Activated naive CD4-positive, alpha-beta T cell treated with anti-CD3 and anti-CD28 coated beads, Interleukin-2, amount 50 U/mL, for 16 hours (primary cell): ENCODE results near the gene NDUFB10.
A peak's percentile ranks its signal among the peaks of the same experiment; 100 is the strongest.
"Not testable (repeated sequence)": the region's sequence is repeated elsewhere in the genome, so short reads cannot be mapped to it uniquely, and the experiment has no call there.

Experiments
- DNase-seq: peaks from one replicate; pipeline ENCODE4 v3.0.0-alpha.2; 2020

Gene NDUFB10

GRCh38 chr16:1959269-1960039 is at the start of gene NDUFB10:
Gene NDUFB10, plus strand, starts transcription at chr16:1959538. Its CDS starts 87 bp downstream, at chr16:1959625.
- peak; percentile 93 for DNase-seq

DNA sequence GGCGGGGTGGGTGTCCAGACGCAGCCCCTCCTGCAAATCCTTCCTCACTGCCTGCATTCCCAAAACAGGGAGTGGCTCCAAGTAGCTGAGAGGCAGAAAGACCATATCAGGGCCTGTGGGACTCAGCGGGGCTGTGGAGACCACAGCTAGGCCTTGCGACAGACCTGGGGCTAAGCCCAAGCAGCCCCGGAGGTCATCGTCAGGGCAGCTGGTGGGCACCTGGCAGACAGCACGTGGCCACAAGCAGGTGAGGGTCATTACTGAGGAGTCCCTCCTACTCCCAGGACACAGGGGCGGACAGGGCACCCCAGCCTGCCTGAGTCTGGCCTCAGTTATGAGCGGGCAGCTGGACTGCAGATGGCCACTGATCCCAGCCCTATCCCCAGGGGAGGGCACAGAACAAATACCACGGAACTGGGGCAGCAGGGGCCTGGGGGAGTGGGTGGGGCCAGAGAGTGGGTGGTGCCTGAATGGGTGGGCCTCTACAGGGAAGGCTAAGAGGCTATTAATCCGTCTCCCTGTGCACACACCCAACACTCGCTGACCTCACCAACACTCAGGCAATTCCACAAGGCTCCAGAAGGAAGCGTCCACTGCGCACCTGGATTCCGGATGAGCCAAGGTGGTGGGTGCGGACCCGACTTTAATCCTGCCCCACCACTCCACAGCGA is 49.6 kb upstream of the NDUFB10 start:
- DNase-seq: no peak

GRCh38 chr16:1911467-1912214 is 47.7 kb upstream of the NDUFB10 start:
- no peak for DNase-seq

- DNase-seq: no peak
Measured at GRCh38 chr16:1912215-1912543, 47.2 kb upstream of the NDUFB10 start.

DNA sequence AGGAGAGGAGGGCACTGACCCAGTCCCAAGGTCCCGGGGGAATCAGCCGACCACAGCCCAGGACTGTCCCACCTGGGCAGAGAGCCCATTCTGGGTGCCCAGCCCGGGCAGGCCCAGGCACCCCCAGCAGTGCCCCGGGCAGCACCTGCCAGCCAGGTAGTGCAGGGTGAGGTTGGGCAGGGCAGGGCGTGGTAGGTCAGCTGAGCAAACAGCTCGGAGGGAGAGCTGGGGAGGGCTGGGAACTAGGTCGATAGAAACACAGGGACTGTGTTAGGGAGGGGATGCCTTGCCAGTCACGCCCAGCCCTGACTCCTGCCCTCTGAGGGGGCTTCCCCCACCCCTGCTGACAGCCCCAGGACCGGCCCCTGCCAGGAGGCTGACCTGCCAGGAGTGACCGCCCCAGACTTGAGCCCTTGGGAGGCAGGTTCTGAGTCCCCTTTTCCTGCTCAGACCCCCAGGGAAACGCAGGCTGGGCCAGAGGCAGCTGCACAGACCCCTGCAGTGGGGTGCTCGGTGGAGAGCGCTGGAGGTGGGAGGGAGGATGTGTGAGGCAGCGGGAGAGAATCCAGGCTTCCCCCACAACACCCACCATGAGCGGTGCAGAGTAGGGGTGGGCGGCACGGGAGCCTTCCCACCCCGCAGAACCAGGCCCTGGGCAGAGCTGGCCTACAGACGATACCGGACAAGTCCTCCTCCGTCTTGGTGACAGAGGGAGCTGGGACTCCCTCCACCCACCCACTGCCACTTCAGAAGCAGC is 45.8 kb upstream of the NDUFB10 start:
- no peak for DNase-seq

DNA sequence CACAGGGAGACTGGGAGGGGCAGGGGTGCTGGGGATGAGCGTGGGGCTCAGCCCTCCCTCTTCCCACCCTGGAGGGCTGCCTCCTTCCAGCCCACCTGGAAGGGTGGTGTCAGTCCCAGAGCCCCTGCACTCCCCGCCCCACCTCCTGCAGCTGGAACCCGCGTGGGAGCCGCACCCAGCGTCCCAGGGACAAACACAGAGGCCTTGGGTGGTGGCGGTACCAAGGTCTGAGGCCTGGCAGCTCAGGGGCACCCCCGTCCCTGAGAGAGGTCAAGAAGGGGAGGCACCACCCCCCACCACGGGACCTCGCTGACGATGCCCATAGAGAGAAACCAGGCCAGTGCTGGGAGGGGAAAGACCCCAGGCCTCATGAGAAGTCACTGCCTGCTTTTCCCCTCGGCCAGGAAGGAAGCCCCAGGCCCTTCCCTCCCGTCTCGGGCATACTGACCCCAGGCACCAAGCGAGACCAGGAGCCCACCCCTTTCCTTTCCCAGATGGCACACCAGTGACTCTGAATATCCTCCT is 45.2 kb upstream of the NDUFB10 start:
- DNase-seq: no peak

- no peak for DNase-seq
Measured at GRCh38 chr16:1914988-1915387, 44.4 kb upstream of the NDUFB10 start.

DNA sequence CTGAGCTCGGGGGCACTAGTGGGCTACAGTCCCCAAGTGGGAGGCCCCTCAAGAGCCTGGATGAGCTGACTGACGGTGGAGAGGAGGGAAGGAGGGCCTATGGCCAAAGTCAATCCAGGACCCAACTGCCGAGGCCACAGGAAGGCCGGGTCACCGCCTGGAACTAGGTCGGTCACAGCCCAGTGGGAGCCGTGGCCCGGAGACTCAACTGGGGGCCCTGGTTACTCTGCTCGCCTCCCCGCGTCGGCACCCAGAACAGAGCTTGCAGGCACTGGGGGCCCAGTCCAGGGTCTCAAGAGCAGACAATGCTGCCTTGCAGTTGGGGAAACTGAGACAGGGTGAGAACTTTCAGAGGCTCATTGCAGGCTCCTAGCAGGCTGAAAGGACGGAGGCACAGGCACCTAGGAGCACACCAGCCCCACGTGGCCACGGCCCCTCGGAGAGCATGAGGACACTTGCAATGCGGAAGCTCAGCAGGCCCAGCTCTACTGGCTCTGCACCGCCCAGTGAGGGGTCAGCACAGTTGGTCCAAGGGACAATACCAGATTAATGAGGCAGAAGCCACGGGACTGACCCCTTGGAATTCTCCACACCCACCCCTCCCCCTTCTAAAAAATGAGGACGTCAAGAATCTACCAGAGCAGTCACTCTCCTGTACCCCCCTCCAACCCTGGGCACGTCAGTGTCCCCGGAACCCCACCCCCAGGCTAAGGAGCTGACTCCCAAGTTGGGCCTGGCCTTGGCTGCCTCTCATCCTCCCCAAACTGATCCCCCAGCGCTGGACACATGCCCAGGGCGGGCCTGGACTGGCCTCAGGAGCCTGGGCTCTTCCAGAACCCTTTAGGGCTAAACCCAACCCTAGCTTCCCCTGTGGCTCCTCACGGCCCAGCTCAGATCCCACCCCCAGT is 43.4 kb upstream of the NDUFB10 start:
- DNase-seq: no peak

DNA sequence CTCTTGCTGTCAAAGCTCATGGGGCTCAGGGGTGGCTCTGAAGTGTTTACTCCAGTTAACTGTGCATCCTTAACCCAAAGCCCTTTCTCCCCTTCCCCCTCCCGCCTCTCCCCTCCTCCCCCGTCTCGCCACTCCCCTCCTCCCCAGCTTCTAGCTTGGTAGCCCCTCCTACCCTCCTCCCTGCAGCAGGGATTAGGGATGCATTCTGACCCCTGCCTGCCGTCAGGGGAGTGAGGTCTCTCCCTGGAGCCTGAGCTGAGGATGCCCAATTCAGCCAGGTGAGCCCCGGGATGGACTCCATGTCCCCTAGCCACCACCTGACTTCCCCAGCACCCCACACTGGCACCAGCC is 42.7 kb upstream of the NDUFB10 start:
- DNase-seq: no peak

- no peak for DNase-seq
Measured at GRCh38 chr16:1917056-1917664, 42.2 kb upstream of the NDUFB10 start.

GRCh38 chr16:1917665-1918350 is 41.5 kb upstream of the NDUFB10 start:
- DNase-seq: no peak

DNA sequence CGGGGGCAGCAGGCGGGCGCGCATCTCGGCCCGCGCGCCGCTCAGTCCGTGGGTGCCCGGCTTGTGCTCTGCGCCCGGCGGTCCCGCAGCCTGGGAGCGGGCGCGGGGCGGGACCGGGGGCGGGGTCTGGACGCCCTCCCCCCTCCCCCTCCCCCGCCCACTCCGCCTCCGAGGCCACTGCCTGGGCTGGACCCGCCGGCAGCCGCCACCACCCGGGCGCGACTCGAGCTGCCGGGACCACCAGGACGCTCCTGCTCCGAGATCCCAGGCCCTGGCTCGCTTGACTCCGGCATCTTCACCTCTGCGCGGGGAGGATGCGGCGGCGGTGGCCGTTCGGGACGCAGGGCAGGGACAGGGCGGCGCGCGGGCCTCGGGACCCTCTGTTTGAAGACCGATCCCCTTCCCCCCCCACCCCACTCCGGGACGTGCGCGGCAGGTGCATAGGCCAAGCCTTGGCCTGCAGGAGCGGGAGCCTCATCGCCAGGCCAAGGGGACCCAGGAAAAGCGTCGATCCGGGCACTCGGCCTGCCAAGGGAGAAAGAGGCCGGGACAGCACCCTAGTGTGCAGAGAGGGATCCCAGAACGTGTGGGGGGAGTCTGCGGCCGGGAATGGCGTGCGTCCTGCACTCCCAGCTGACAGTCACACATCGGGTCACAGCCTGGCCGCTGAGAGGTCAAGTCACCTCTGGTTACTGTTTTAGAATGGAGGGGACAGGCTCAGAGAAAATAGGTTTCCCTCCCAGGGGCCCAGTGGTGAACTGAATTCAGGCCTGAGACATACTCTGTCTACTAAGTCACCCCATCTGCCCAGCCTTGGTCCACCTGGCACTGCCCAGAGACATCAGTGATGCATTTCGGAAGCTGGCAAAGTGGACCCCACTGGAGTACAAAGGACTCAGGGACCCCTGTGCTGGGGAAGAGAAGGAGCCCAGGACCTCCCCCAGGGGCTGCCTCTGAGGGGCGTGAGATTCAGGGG is 40.7 kb upstream of the NDUFB10 start, which contains the start of gene HS3ST6:
HS3ST6 (minus strand) TSS at position 65 of the 976 bp plus-strand sequence. CDS start 92 bp downstream, outside the sequence.
- DNase-seq: no peak

- no peak for DNase-seq
Measured at GRCh38 chr16:1919327-1919998, 39.9 kb upstream of the NDUFB10 start.

GRCh38 chr16:1920122-1920521 is 39.2 kb upstream of the NDUFB10 start:
- not testable (repeated sequence) for DNase-seq

DNA sequence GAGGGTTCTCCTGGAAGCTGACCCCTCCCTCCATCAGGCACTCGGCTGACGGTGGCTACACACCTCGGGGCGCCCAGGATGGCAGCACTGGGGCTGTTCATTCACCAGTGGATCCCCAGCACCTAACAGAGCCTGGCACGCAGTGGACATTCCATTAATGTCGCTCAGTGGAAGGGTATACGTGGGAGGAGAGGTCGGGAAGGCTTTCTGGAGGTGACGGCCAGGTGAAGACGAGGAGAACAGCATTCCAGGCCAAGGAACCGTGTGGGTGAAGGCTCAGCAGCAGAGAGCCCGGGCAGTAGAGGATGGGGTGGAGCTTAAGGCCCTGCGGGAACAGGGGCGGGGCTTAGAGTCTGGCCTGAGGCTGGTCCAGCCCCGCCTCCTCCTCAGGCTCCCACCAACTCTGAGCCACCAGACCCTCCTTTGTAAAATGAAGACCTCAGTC is 38.6 kb upstream of the NDUFB10 start:
- DNase-seq: no peak

DNA sequence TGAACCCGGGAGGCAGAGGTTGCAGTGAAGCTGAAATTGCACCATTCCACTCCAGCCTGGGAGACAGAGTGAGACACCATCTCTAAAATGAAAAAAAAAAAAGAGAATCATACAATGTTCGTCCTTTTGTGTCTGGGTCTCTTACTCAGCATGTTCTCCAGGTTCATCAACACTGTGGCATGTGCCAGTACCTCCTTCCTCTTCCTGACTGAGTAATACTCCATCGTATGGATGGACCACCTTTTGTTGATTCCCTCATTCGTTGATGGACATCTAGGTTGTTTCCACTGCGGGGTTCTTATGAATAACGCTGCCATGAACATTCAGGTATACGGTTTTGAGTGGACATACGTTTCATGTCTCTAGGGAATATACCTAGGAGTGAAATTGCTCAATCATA is 37.0 kb upstream of the NDUFB10 start:
- DNase-seq: no peak

DNA sequence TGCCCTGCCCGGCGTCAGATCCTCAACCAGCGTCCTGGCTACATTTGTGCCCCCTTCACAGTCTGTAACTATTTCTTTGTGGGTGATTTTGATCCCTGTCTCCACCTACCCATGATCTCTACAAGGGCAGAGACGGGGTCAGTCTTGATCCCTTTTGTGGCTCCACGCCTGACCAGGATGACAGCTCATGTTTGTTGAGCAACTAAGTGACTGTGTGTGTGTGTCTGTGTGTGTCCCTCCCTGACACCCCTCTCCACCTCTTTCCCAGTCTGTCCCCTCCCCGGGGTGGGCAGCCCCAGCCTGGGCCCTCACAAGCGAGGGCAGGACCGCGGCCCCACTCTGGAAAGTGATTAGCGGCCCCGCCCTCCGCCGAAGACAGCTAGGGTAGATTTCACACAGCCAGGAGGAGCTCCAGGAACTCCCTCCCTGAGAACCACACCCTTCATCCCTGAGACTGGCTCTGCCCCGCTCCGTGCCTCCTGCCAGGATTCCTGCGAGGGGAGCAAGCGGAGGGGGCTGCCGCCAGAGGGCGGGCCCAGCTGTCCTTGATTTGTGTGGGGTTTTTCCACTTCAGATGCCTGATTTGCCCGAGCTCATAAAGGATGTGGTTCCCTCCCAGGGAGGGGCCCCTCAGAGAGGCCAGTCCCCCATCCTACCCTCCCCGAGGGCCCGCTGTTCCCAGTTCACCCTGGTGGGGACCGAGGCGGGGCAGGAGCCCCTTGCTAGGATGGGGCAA is 35.9 kb upstream of the NDUFB10 start:
- no peak for DNase-seq

GRCh38 chr16:1924095-1924494 is 35.2 kb upstream of the NDUFB10 start:
- no peak for DNase-seq
